Tibial nerve (tissue), 4 donors: ENCODE measurements around the gene RNF181. TPM values are rescaled to one million over a fixed set of nuclear protein-coding genes. Genes with fewer than 3 reads are reported as not detected.
"Not testable (repeated sequence)": the region's sequence is repeated elsewhere in the genome, so short reads cannot be mapped to it uniquely, and the experiment has no call there.

Experiments used
- DNase-seq, 2 donors: peaks; one replicate each; pipeline ENCODE4 v3.0.0-alpha.2; 2019; ENCODE audit warnings: low spot score in 2 of 2
- H3K27ac ChIP-seq, 4 donors: fragments of 200-600 bp; sonication (generic) in 3 of 4; one replicate each; pipeline ENCODE4 v1.5.1; 2017 to 2019; ENCODE audit warnings: mild to moderate bottlenecking in 1 of 4
- H3K27me3 ChIP-seq, 2 donors: fragments of 200-600 bp; sonication (generic) in 1 of 2; one replicate each; pipeline versions ENCODE4 v1.5.1 to v1.6.0; 2017 to 2019
- H3K36me3 ChIP-seq, 3 donors: fragments of 200-600 bp; sonication (generic); one replicate each; pipeline ENCODE4 v1.5.1; 2018 to 2019
- H3K4me1 ChIP-seq, 4 donors: fragments of 200-600 bp; sonication (generic) in 3 of 4; one replicate each; pipeline ENCODE4 v1.5.1; 2017 to 2019
- H3K4me3 ChIP-seq, 4 donors: fragments of 200-600 bp; sonication (generic) in 3 of 4; one replicate each; pipeline ENCODE4 v1.5.1; 2017 to 2019; ENCODE audit warnings: mild to moderate bottlenecking in 1 of 4, moderate library complexity in 1 of 4
- H3K9me3 ChIP-seq, 4 donors: fragments of 200-600 bp; sonication (generic) in 3 of 4; one replicate each; pipeline ENCODE4 v1.5.1; 2017 to 2019
- CTCF ChIP-seq, 5 experiments: fragments of 200-600 bp in 3 of 5; fragments of 450-650 bp in 2 of 5; sonication (generic) in 3 of 5; IDR thresholded peaks; one replicate each; pipeline ENCODE4 v1.5.1; 2016 to 2019; ENCODE audit warnings: antibody characterized with exemption in 5 of 5, mild to moderate bottlenecking in 3 of 5, moderate library complexity in 2 of 5
- EP300 ChIP-seq, 2 donors: sonication (generic); formaldehyde crosslinking; IDR thresholded peaks; one replicate each; pipeline ENCODE4 v1.6.1; 2017; ENCODE audit warnings: antibody characterized with exemption in 2 of 2, mild to moderate bottlenecking in 1 of 2
- POLR2A ChIP-seq, 2 donors: fragments of 450-650 bp; IDR thresholded peaks; one replicate each; pipeline ENCODE4 v1.6.1; 2017; ENCODE audit warnings: antibody characterized with exemption in 2 of 2, mild to moderate bottlenecking in 2 of 2, moderate library complexity in 2 of 2
- WGBS, 2 donors: methylation state at CpG; one replicate each; pipeline ENCODE4 v1.1.5; 2018; 5-methylcytosine and 5-hydroxymethylcytosine counted together
- total RNA-seq, 4 donors: library from RNA; depleted of rRNA; stranded (reverse); fragments of >200 nt; gene quantifications; one replicate each; pipeline ENCODE4 v1.1.0, GENCODE V29; 2016

RNF181 gene
- total RNA-seq, 4 donors from 2014 or later: 117 to 212 (median 162) TPM

GRCh38 chr2:85589982-85590791, 5.4 kb upstream of the RNF181 start:
- H3K27ac ChIP-seq: peak overlapping the region; percentile 30 to 95 (median 84)
- H3K4me3 ChIP-seq: no peak overlapping the region
- TF ChIP-seq POLR2A (IDR thresholded peaks at IDR 0.05): no peak
- peak in 1 of 5 experiments; percentile 5 for TF ChIP-seq CTCF (IDR thresholded peaks at IDR 0.05)
- TF ChIP-seq EP300 (IDR thresholded peaks at IDR 0.05): peak in 1 of 2 donors; percentile 50

GRCh38 chr2:85590950-85591349, 4.6 kb upstream of the RNF181 start:
- no peak for DNase-seq
- WGBS, 2 donors: 55 to 84% methylated on average over 2 of the region's 2 CpGs
- no peaks in the 10 kb centered on the region for H3K36me3 ChIP-seq
- H3K27ac ChIP-seq: peak overlapping the region; percentile 30 to 95 (median 84)
- TF ChIP-seq POLR2A (IDR thresholded peaks at IDR 0.05): no peak
- no peaks in the 10 kb centered on the region for H3K27me3 ChIP-seq
- H3K4me3 ChIP-seq: no peak overlapping the region
- H3K4me1 ChIP-seq: peaks cover 0 to 84% (median 61%) of the 10 kb centered on the region in 4 donors
- H3K9me3 ChIP-seq: no peaks in the 10 kb centered on the region

More at GRCh38 chr2:85589982-85590791, 5.4 kb upstream of the RNF181 start:
- no peak for DNase-seq
- WGBS, 2 donors: 25 to 29% methylated on average over 7 of the region's 7 CpGs
- H3K27me3 ChIP-seq: no peaks in the 10 kb centered on the region
- H3K9me3 ChIP-seq: no peaks in the 10 kb centered on the region
- H3K36me3 ChIP-seq: no peaks in the 10 kb centered on the region
- peaks cover 0 to 91% (median 69%) of the 10 kb centered on the region in 4 donors for H3K4me1 ChIP-seq

- Histone ChIP-seq H3K36me3 (peaks cover 0 to under 1% (median 0%) of the 10 kb centered on the region in 3 donors), H3K9me3 (no peaks in the 10 kb centered on the region), H3K4me3 (no peak overlapping the region), H3K4me1 (peaks cover 0 to 84% (median 62%) of the 10 kb centered on the region in 4 donors), H3K27me3 (no peaks in the 10 kb centered on the region), H3K27ac (peak overlapping the region; percentile 30 to 95 (median 84))
- TF ChIP-seq EP300 (IDR thresholded peaks at IDR 0.05): no peak
- TF ChIP-seq CTCF (IDR thresholded peaks at IDR 0.05): no peak
- TF ChIP-seq POLR2A (IDR thresholded peaks at IDR 0.05): no peak
- DNase-seq: no peak
- 71 to 76% methylated on average over 10 to 12 of the region's 12 CpGs for WGBS, 2 donors
These were observed 4.0 kb upstream of the RNF181 start for GRCh38 chr2:85591563-85591962.

- H3K9me3 ChIP-seq, DNase-seq, H3K4me3 ChIP-seq, H3K36me3 ChIP-seq, H3K27me3 ChIP-seq: not testable (repeated sequence)
- Histone ChIP-seq H3K4me1 (peaks cover 0 to 83% (median 65%) of the 10 kb centered on the region in 4 donors), H3K27ac (peak overlapping the region in 2 of 4 donors; percentile 93 to 95)
- 94 to 96% methylated on average over 9 of the region's 9 CpGs for WGBS, 2 donors
These were observed 3.2 kb upstream of the RNF181 start for GRCh38 chr2:85592299-85592698.

GRCh38 chr2:85593023-85593422, 2.5 kb upstream of the RNF181 start:
- peaks cover 0 to 13% (median 4%) of the 10 kb centered on the region in 3 donors for H3K36me3 ChIP-seq
- H3K9me3 ChIP-seq: no peaks in the 10 kb centered on the region
- no peak overlapping the region for H3K4me3 ChIP-seq
- no peak overlapping the region for H3K27ac ChIP-seq
- no peak for DNase-seq
- WGBS, 2 donors: 58 to 63% methylated on average over 3 of the region's 3 CpGs
- H3K27me3 ChIP-seq: no peaks in the 10 kb centered on the region
- peaks cover 0 to 80% (median 58%) of the 10 kb centered on the region in 4 donors for H3K4me1 ChIP-seq
- TF ChIP-seq POLR2A (IDR thresholded peaks at IDR 0.05) (no peak), EP300 (IDR thresholded peaks at IDR 0.05) (no peak)

- WGBS, 2 donors: 15 to 17% methylated on average over 11 to 13 of the region's 13 CpGs
- Histone ChIP-seq H3K27me3 (no peaks in the 10 kb centered on the region), H3K27ac (peak overlapping the region; percentile 86 to 95 (median 92)), H3K4me1 (peaks cover 0 to 67% (median 44%) of the 10 kb centered on the region in 4 donors), H3K36me3 (peaks cover 0 to 31% (median 4%) of the 10 kb centered on the region in 3 donors), H3K4me3 (peak overlapping the region; percentile 73 to 90 (median 82)), H3K9me3 (no peaks in the 10 kb centered on the region)
- DNase-seq: no peak
- TF ChIP-seq POLR2A (IDR thresholded peaks at IDR 0.05) (no peak), EP300 (IDR thresholded peaks at IDR 0.05) (no peak), CTCF (IDR thresholded peaks at IDR 0.05) (no peak)
These were observed 737 bp upstream of the RNF181 start for GRCh38 chr2:85594715-85595300.
